ENCODE data around the gene NCAPD2. TPM values are rescaled to one million over a fixed set of nuclear protein-coding genes. Genes with fewer than 3 reads are reported as not detected.

NCAPD2 gene
- total RNA-seq, 1 donor from 2014 or later, result 96.5 TPM

DNA sequence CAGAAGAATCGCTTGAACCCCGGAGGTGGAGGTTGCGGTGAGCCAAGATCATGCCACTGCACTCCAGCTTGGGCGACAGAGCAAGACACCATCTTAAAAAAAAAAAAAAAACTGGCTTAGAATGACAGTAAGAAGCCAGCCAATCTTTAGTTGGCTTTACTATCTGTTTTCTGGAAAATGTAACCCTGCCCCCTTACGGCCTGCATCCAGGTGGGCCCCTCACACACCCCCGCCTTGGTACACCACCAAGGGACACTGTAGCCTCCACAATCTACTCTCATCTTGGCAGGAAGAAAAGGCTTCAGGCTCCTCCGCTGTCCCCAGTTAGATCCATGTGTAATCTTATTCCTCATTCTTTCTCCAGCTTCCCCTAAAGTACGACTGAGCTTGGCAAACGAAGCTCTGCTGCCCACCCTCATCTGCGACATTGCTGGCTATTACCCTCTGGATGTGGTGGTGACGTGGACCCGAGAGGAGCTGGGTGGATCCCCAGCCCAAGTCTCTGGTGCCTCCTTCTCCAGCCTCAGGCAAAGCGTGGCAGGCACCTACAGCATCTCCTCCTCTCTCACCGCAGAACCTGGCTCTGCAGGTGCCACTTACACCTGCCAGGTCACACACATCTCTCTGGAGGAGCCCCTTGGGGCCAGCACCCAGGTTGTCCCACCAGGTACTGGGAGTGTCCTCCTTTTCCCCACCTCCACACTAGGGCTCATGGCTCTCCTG lies 35.5 kb upstream of the NCAPD2 start:
- peaks cover 35% of the 10 kb centered on the region for H3K36me3 Mint-ChIP-seq
- no peak overlapping the region for H3K4me3 Mint-ChIP-seq
- no peak overlapping the region for H3K27ac Mint-ChIP-seq
- no peak for TF ChIP-seq CTCF (conservative IDR thresholded peaks at IDR 0.05)
- DNase-seq (ENCODE audit: extremely low spot score, unreplicated experiment), result no peak
- H3K27me3 Mint-ChIP-seq, result no peaks in the 10 kb centered on the region
- H3K4me1 Mint-ChIP-seq (ENCODE audit: unreplicated experiment), result no peaks in the 10 kb centered on the region
- H3K9me3 Mint-ChIP-seq, result no peaks in the 10 kb centered on the region

- Mint-ChIP-seq H3K36me3 (peaks cover 37% of the 10 kb centered on the region), H3K27me3 (no peaks in the 10 kb centered on the region), H3K9me3 (no peaks in the 10 kb centered on the region), H3K4me3 (no peak overlapping the region), H3K27ac (no peak overlapping the region), H3K4me1 (ENCODE audit: unreplicated experiment) (no peaks in the 10 kb centered on the region)
- no peak for DNase-seq (ENCODE audit: extremely low spot score, unreplicated experiment)
- no peak for TF ChIP-seq CTCF (conservative IDR thresholded peaks at IDR 0.05)
These were observed 34.9 kb upstream of the NCAPD2 start for GRCh38 chr12:6459004-6459337.

- no peak overlapping the region for H3K4me3 Mint-ChIP-seq
- H3K36me3 Mint-ChIP-seq, result peaks cover 51% of the 10 kb centered on the region
- no peaks in the 10 kb centered on the region for H3K9me3 Mint-ChIP-seq
- peak overlapping the region; percentile 17 for H3K27ac Mint-ChIP-seq
- DNase-seq (ENCODE audit: extremely low spot score, unreplicated experiment), result no peak
- no peaks in the 10 kb centered on the region for H3K4me1 Mint-ChIP-seq (ENCODE audit: unreplicated experiment)
- TF ChIP-seq CTCF (conservative IDR thresholded peaks at IDR 0.05), result no peak
- H3K27me3 Mint-ChIP-seq, result no peaks in the 10 kb centered on the region
These were observed 33.0 kb upstream of the NCAPD2 start for GRCh38 chr12:6460751-6461371.

GRCh38 chr12:6461401-6462233 lies 32.3 kb upstream of the NCAPD2 start:
- H3K9me3 Mint-ChIP-seq, result no peaks in the 10 kb centered on the region
- TF ChIP-seq CTCF (conservative IDR thresholded peaks at IDR 0.05), result no peak
- no peaks in the 10 kb centered on the region for H3K27me3 Mint-ChIP-seq
- no peaks in the 10 kb centered on the region for H3K4me1 Mint-ChIP-seq (ENCODE audit: unreplicated experiment)
- H3K4me3 Mint-ChIP-seq, result no peak overlapping the region
- H3K27ac Mint-ChIP-seq, result peak overlapping the region; percentile 17
- DNase-seq (ENCODE audit: extremely low spot score, unreplicated experiment), result no peak
- H3K36me3 Mint-ChIP-seq, result peaks cover 51% of the 10 kb centered on the region

DNA sequence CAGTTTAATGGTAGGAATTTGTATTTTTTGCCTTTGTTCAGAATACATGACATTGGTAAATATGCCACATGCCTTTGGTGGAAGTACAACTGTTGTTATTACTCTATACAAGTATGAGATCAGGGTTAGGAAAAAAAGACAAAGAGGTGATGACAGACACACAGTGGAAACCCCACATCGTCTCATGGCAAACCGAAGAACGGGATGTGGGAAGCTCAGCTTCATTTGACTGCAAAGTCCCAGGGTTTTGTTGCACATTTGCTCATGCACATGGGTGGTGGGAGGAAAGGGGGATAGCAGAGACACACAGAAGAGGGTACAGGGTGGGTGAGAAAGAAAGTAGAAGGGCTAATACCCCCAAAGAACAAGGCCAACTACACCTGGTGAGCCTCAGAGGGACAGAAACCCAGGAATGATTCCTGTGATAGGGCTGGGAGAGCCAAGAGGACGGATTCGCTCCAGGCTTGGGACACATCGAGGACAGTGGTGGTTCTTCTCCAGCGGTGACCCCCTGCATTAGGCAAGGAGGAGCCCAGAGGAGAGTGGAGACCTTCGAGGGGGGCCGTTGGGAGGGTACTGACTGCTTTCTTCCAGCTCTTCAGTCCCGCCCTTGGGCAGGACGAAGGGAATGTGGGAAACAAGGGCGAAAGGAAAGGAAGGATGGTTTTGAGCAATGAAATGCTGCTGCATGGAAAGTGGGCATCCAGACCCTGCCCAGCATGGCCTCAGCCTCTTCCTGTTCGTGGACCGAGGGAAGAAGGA lies 31.5 kb upstream of the NCAPD2 start:
- no peak for DNase-seq (ENCODE audit: extremely low spot score, unreplicated experiment)
- Mint-ChIP-seq H3K36me3 (peaks cover 46% of the 10 kb centered on the region), H3K27me3 (no peaks in the 10 kb centered on the region), H3K9me3 (no peaks in the 10 kb centered on the region), H3K4me1 (ENCODE audit: unreplicated experiment) (no peaks in the 10 kb centered on the region), H3K4me3 (no peak overlapping the region), H3K27ac (no peak overlapping the region)
- no peak for TF ChIP-seq CTCF (conservative IDR thresholded peaks at IDR 0.05)

All from type B pancreatic cell (in vitro differentiated cells).